IPS-18c (cell line): ENCODE data around the gene HAP1.
"Not testable (repeated sequence)": the region's sequence is repeated elsewhere in the genome, so short reads cannot be mapped to it uniquely, and the experiment has no call there.

Experiments used
- H3K4me3 ChIP-seq: 2 replicates; pipeline ENCODE4 v1.7.0; 2013; ENCODE audit warnings: low read depth, mild to moderate bottlenecking, low read length, moderate library complexity; ENCODE audit not compliant: insufficient read depth
- H3K9me3 ChIP-seq: one replicate; pipeline ENCODE4 v1.6.1; 2013; ENCODE audit warnings: mild to moderate bottlenecking, low read length, moderate library complexity; ENCODE audit not compliant: control insufficient read depth, insufficient read depth

HAP1 gene

GRCh38 chr17:41707803-41708669 lies 26.4 kb downstream of the HAP1 start:
- Histone ChIP-seq H3K4me3 (no peak overlapping the region), H3K9me3 (no peaks in the 10 kb centered on the region)

- no peak overlapping the region for H3K4me3 ChIP-seq
These were observed 29.0 kb downstream of the HAP1 start for GRCh38 chr17:41705271-41705991.

DNA sequence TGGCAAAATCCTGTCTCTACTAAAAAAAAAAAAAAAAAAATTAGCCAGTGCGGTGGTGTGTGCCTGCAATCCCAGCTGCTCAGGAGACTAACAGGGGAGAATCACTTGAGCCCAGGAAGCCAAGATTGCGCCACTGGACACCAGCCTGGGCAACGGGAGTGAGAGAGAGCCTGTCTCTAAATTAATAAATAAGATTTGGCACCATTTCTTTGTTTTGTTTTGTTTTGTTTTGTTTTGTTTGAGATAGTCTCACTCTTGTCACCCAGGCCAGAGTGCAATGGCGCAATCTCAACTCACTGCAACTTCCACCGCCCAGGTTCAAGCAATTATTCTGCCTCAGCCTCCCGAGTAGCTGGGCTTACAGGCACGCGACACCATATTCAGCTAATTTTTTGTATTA lies 31.7 kb downstream of the HAP1 start:
- H3K9me3 ChIP-seq, result no peaks in the 10 kb centered on the region

More at GRCh38 chr17:41705271-41705991, 29.0 kb downstream of the HAP1 start:
- H3K9me3 ChIP-seq, result no peaks in the 10 kb centered on the region

DNA sequence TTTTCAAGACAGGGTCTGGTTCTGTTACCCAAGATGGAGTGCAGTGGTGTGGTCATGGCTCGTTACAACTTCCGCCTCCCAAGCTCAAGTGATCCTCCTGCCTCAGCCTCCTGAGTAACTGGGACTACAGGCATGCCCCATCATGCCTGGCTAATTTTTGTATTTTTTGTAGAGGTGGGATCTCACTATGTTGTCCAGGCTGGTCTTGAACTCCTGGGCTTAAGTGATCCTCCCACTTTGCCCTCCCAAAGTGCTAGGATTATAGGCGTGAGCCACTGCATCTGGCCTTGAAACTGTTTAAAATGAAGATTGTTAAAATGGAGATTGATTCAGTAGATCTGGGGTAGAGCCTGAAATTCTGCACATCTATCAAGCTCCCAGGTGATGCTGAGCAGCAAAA lies 33.6 kb downstream of the HAP1 start:
- H3K9me3 ChIP-seq, H3K4me3 ChIP-seq: not testable (repeated sequence)

More for the DNA sequence above, 31.7 kb downstream of the HAP1 start:
- H3K4me3 ChIP-seq, result no peak overlapping the region

GRCh38 chr17:41697122-41697962 lies 37.1 kb downstream of the HAP1 start:
- no peak overlapping the region for H3K4me3 ChIP-seq
- no peaks in the 10 kb centered on the region for H3K9me3 ChIP-seq

- no peaks in the 10 kb centered on the region for H3K9me3 ChIP-seq
- H3K4me3 ChIP-seq, result no peak overlapping the region
These were observed 38.3 kb downstream of the HAP1 start for GRCh38 chr17:41695954-41696757.

DNA sequence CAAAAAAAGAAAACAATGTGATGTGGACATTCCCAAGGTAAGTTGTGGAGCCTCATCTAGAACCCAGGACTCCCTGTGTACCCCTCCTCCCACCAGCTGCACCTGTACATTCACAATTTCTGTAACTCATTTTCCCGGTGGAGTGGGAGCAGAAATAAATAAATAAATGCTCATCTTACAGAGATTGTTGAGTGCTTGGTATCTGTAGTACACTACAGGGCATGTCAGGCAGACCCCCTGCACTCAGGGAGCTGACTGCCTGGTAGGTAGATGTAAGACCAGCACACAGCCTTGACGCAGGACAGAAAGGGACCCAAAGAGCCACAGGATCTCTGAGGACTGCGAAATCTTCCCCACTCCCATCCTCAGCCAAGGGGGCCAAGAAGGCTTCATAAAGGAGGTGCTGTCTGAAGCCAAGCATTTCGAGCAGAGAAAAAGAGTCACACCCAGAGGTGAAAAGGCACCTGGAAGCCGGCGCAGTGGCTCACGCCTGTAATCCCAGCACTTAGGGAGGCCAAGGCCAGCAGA lies 39.2 kb downstream of the HAP1 start:
- no peak overlapping the region for H3K4me3 ChIP-seq
- no peaks in the 10 kb centered on the region for H3K9me3 ChIP-seq

DNA sequence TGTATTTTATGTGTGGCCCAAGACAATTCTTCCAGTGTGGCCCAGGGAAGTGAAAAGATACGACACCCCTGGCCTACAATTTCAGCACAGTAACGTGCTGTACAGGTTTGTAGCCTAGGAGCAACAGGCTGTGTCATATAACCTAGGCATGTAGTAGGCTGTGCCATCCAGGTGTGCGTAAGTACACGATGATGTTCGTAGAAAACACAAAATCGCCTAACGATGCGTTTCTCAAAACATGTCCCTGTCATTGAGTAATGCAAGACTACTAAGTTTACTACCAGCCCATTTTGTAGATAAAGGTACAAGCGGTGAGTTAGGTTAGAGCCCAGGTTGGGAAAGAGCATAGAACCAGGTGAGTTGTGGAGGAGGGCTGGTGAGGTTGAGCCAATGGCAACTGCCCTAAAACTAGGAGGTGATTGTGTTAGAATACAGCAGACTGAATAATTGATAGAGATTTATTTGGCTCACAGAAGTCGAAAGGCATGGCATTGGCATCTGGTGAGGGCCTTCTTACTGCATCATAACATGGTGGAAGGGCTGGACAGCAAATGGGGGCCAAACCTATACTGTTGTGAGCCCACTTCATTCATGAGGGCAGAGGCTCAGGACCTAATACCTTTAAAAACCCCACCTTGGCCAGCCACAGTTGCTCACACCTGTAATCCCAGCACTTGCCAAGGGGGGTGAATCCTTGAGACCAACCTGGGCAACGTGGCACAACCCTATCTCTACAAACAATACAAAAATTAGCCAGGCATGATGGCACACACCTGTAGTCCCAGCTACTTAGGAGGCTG lies 41.5 kb downstream of the HAP1 start:
- Histone ChIP-seq H3K4me3 (no peak overlapping the region), H3K9me3 (no peaks in the 10 kb centered on the region)

DNA sequence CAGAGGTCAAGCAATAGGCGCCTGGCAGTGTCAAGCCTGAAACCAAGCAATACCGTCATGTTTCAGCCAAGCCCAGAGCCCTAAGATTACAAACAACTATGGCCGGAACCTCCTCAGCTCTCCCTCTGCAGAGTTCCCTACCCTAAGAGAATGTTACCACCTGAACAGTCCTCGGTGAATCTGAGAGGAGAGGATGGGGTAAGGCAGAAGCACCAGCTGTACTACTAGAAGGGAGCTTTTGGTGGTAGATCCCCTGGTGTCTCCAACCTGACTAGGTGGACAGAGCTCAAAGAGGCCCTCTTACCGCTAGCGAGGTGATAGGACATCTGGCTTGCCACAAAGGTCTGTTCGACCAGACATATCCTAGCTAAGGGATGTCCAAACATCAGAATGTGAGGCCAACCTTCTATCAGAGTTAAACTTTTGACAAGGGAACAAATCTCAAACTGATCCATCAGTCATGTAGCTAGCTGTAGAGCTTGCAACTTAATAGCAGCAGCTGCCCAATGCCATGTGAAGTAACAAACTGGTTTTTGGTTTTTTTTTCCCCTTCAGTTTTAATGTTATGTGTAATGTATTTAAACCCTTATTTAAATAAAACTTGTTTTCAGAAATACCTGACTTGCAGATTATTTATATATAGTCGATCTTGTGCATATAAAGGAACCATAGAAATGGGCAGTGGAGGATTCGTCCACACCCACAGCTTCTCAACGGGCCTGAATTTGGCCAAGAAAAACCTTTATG lies 43.2 kb downstream of the HAP1 start:
- no peak overlapping the region for H3K4me3 ChIP-seq
- no peaks in the 10 kb centered on the region for H3K9me3 ChIP-seq

DNA sequence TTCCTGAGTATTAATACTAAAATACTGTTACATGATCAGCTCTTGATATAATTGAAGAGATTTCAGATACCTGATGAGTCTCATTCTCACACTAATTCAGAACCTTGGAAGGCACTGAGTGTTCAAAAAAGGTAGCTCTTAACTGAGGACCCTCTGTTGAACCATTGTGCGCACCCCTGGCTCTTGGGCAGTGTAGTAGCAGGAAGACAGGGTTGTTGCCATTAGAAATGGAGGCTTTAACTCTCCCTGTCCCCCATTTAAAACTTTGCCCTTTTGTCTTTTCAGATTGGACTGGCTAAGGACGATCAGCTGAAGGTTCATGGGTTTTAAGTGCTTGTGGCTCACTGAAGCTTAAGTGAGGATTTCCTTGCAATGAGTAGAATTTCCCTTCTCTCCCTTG lies 43.9 kb downstream of the HAP1 start:
- H3K9me3 ChIP-seq, result peaks cover 2% of the 10 kb centered on the region
- no peak overlapping the region; the same call in 1 of the 2 replicates for H3K4me3 ChIP-seq

- peak overlapping the region; percentile 86 for H3K4me3 ChIP-seq
- H3K9me3 ChIP-seq, result peaks cover 3% of the 10 kb centered on the region
These were observed 44.7 kb downstream of the HAP1 start for GRCh38 chr17:41689497-41690299.

GRCh38 chr17:41688641-41689496 lies 45.6 kb downstream of the HAP1 start, which contains the start of gene EIF1:
TSS of gene EIF1 (plus strand) at chr17:41688885. CDS start at chr17:41689039, 154 bp downstream.
- Histone ChIP-seq H3K4me3 (peak within 1 kb of the TSS; percentile 100), H3K9me3 (peaks cover 3% of the 10 kb centered on the region)

DNA sequence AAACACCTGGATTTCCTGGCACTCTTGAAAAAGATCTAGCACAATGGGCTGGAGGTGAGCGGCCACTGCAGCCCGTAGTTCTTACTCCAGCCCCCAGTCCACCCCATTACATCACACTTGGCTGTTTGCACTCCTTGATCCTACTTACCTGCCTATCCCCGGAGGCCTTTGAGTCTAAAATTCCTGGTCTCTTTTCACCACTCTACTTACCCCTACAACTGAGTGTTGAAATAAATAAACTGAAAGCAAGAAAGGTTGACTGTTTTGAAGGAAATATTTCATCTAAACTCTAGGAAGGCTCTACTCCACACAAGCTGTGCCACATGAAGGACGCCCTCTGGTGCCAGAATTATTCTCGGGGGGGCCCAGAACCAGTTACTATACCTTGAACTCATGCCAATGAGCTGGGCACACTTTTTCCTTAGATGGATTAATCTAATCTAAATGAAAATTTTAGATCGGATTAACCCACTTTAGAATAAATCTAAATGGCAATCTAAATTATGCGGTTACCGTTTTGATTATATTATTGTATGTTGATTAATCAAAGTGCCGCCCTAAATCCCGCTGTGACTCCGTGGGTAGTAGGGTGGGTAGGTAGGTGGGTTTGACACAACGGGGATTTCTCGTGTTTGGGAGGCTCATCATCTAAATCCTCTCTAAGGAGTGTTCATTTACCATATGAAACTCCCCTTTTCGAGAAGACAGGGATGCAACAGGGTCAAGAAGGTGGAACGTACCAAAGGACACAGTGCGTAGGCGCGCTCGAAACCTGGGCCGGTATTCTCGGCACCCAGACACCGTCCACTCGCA lies 46.4 kb downstream of the HAP1 start:
- Histone ChIP-seq H3K4me3 (peak overlapping the region; percentile 100), H3K9me3 (peaks cover 3% of the 10 kb centered on the region)
